ENCODE measurements around the gene ZNF326.

GRCh38 chr1:90012300-90012699 lies 17.4 kb downstream of the ZNF326 start:
- TF ChIP-seq POLR2A (IDR thresholded peaks at IDR 0.05) (no peak), POLR2AphosphoS5 (IDR thresholded peaks at IDR 0.05) (no peak)
- TF ChIP-seq, protein P1, sequence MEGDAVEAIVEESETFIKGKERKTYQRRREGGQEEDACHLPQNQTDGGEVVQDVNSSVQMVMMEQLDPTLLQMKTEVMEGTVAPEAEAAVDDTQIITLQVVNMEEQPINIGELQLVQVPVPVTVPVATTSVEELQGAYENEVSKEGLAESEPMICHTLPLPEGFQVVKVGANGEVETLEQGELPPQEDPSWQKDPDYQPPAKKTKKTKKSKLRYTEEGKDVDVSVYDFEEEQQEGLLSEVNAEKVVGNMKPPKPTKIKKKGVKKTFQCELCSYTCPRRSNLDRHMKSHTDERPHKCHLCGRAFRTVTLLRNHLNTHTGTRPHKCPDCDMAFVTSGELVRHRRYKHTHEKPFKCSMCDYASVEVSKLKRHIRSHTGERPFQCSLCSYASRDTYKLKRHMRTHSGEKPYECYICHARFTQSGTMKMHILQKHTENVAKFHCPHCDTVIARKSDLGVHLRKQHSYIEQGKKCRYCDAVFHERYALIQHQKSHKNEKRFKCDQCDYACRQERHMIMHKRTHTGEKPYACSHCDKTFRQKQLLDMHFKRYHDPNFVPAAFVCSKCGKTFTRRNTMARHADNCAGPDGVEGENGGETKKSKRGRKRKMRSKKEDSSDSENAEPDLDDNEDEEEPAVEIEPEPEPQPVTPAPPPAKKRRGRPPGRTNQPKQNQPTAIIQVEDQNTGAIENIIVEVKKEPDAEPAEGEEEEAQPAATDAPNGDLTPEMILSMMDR (IDR thresholded peaks at IDR 0.05), result no peak

Measured in prostate gland (tissue), 2 donors.